Measurements from ENCODE around the gene IFI30. TPM values are rescaled to one million over a fixed set of nuclear protein-coding genes. Genes with fewer than 3 reads are reported as not detected.
A peak's percentile ranks its signal among the peaks of the same experiment; 100 is the strongest.

The IFI30 gene
- total and polyA plus RNA-seq, 2 donors (not counting 3 experiments of a cell fraction or from before 2014, with no cell fraction given): 1.1 to 1.6 TPM

GRCh38 chr19:18203408-18203862, 29.8 kb downstream of the IFI30 start:
- Histone ChIP-seq H3K36me3 (ENCODE audit: control insufficient read depth in 2 of 2, extremely low read depth in 1 of 2, insufficient read depth in 2 of 2, low read length in 2 of 2) (no peaks in the 10 kb centered on the region), H3K4me3 (replicated peaks in 1 of 3; ENCODE audit: insufficient read depth in 1 of 3, low read depth in 1 of 3, low read length in 3 of 3) (peak overlapping the region in 2 of 3 experiments; percentile 41 to 46), H3K9me1 (replicated peaks; ENCODE audit: control insufficient read depth, extremely low read depth, insufficient read depth, low read length) (no peaks in the 10 kb centered on the region), H3K27ac (ENCODE audit: insufficient read depth, low read depth, low read length) (no peak overlapping the region), H3K4me1 (ENCODE audit: control insufficient read depth, extremely low read depth, insufficient read depth, low read length) (peaks cover 10% of the 10 kb centered on the region), H3K79me2 (ENCODE audit: control insufficient read depth, insufficient read depth, low read length) (no peaks in the 10 kb centered on the region), H3K9me3 (replicated peaks; ENCODE audit: control insufficient read depth, insufficient read depth, low read length) (no peaks in the 10 kb centered on the region), H3K4me2 (ENCODE audit: insufficient read depth, low read length) (peak overlapping the region; percentile 49), H2AFZ (ENCODE audit: low read depth, low read length) (peak overlapping the region; percentile 70), H3K9ac (replicated peaks; ENCODE audit: extremely low read depth, insufficient read depth, low read length) (no peak overlapping the region), H3K27me3 (ENCODE audit: control insufficient read depth in 2 of 2, insufficient read depth in 2 of 2, low read length in 2 of 2) (peaks cover 0 to 2% of the 10 kb centered on the region in 2 experiments), H4K20me1 (replicated peaks; ENCODE audit: control insufficient read depth, extremely low read depth, insufficient read depth, low read length) (no peaks in the 10 kb centered on the region)
- dilution Hi-C loops (cut with MboI; ENCODE audit: extremely low pct_ligation_motif_present, low sequenced_read_pairs): no loop called here
- FAIRE-seq (no peak), DNase-seq (ENCODE audit: low read depth, low spot score) (no peak)
- ChIA-PET POLR2A (no interaction called here), CTCF (interaction anchor here (0.6 to 3.9 kb wide), 6 partner anchors 9 to 90 kb away, joined by 3 to 45 read pairs (median 16); partner anchors contain the start of gene MPV17L2)
- no TSS peak for BruUV-seq (replicated peaks)
- intact Hi-C loops (cut with micrococcal nuclease): no loop called here
- TF ChIP-seq POLR2AphosphoS5 (IDR thresholded peaks at IDR 0.05; ENCODE audit: insufficient read depth, low read depth, low read length) (no peak), JUN (IDR thresholded peaks at IDR 0.05; ENCODE audit: borderline replicate concordance, insufficient read depth, insufficient read length, low read depth) (no peak), POLR2A (IDR thresholded peaks at IDR 0.05; ENCODE audit: low read depth, low read length) (no peak), EZH2 (IDR thresholded peaks at IDR 0.05; ENCODE audit: borderline replicate concordance, low read depth, low read length, severe bottlenecking) (no peak), MAX (IDR thresholded peaks at IDR 0.05; ENCODE audit: insufficient read depth, insufficient read length) (no peak), MYC (IDR thresholded peaks at IDR 0.05; ENCODE audit: low read depth, low read length) (no peak), GATA2 (IDR thresholded peaks at IDR 0.05; ENCODE audit: insufficient read depth, insufficient read length, low read depth, low read length) (no peak), FOS (IDR thresholded peaks at IDR 0.05; ENCODE audit: borderline replicate concordance, insufficient read depth, low read length) (no peak)
- TF ChIP-seq, protein P1, sequence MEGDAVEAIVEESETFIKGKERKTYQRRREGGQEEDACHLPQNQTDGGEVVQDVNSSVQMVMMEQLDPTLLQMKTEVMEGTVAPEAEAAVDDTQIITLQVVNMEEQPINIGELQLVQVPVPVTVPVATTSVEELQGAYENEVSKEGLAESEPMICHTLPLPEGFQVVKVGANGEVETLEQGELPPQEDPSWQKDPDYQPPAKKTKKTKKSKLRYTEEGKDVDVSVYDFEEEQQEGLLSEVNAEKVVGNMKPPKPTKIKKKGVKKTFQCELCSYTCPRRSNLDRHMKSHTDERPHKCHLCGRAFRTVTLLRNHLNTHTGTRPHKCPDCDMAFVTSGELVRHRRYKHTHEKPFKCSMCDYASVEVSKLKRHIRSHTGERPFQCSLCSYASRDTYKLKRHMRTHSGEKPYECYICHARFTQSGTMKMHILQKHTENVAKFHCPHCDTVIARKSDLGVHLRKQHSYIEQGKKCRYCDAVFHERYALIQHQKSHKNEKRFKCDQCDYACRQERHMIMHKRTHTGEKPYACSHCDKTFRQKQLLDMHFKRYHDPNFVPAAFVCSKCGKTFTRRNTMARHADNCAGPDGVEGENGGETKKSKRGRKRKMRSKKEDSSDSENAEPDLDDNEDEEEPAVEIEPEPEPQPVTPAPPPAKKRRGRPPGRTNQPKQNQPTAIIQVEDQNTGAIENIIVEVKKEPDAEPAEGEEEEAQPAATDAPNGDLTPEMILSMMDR (IDR thresholded peaks at IDR 0.05; ENCODE audit: extremely low read depth in 1 of 2, insufficient read depth in 1 of 2, low read depth in 1 of 2, low read length in 2 of 2): no peak

Measured in endothelial cell of umbilical vein (primary cell).